HG03045 (cell line): ENCODE measurements around the gene CNTROB.

Experiments used
- ATAC-seq: cut with Tn5 transposase; IDR thresholded peaks from one replicate; pipeline ENCODE4 v1.9.1; 2021; ENCODE audit warnings: mild to moderate bottlenecking, moderate library complexity; ENCODE audit not compliant: unreplicated experiment

Gene CNTROB

DNA sequence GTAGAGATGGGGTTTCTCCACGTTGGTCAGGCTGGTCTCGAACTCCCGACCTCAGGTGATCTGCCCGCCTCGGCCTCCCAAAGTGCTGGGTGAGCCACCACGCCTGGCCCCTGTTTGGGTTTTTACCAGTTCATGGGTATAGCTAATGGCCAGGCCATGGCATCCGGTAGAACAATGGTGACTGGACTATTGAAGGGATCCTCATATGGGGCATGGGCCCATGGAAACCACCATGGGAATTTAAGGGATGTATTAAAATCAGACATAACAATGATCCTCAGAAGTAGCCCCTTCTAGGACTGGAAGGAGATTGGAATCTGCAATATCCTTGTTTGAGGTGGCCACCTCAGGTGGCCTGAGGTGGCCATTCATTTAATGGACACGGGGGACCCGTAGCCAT is 52.9 kb downstream of the CNTROB start:
- ATAC-seq = no peak

DNA sequence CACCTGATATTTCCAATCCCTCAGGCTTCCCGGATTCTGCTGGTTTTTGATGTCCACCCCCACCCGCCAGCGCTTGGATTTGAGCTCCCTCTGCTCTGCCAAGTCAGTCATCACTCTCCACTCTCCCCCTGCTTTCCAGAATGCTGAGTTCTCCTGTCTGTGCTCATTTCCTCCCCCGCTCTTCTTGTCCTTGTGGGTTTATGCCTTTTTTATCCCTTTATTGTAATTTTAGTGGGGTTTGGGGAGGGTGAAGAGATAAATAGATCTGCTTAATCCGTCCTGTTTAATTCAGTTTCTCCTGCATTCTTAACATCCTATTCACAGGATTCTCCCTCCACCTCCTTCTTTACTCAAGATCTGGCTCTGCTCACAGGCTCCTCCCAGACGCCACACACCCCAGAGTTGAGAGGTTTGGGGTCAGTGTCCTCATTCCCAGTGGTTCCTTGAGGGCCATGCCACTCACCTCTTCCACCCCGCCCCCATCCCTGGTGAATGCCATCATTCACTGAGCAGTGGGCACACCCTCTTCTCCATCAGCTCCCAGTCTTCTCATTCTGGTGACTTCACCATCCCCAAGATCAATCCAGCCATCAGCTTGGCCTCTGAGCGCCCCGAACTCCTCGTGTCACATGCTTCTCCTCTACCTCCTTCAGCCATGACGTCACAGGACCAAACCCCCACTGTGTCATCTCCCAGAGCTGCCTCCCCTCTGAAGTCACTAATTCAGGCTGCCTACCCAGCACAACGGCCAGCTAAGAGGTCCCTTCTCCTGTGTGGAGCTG is 55.3 kb downstream of the CNTROB start:
- no peak for ATAC-seq

DNA sequence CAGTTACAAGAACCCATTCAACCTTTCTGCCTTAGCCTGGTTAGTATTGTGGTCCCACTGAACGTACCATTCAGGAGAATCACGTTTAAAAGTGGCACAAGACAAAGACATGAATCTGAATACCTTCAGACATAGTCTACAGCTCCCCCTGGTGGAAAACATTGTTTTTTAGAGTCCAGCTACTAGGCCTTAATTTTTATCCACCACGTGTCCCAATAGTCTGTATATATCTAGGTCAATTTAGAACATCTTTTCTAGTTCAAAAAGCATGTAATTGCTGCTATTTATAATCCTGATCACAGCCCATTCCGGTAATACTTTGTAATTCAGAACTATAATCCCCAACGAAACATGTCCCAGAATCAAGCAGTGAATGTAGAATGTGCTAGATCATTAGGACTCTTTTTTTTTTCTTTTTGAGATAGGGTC is 56.8 kb downstream of the CNTROB start:
- ATAC-seq = no peak

DNA sequence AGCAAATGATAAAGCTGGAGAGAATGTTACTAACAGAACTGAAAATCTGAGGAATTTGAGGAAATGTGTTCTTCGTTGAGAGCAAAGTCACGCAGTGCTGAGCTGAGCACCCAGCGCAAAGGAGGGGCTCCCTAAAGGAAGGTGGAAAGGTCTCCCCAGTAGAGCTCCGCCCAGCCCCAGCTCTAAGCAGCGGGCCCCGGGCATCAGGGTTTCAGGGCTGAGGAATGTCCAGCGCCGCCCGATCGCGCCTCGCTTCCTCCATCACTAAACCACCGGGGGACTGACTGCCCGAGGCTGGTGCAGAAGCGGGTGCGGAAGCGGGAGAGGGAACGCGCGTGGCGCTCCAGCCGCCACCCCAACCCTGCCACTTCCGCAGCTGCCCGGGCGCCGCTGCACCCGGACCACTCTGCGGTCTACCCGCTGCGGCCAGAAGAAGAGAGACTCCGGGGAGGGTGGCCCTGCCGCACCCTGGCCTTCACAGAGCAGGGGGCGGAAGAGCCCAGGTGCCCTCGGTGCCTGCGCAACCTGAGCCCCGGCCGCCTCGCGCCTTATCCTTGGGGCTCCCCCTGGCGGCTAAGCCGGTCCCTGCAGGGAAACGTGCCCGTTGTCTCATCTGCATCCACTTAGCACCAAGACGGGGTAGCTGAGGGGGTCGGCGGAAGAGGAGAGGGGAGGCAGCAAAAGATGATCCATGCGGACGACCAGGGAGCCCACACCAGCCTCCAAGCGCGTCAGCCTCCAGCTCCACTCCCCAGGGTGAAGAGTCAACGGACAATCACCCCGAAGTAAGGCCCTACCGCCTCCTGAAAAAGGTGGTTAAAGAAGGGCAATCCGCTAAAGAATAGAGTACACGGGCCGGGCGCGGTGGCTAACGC is 58.0 kb downstream of the CNTROB start:
- peak; percentile 69 for ATAC-seq

DNA sequence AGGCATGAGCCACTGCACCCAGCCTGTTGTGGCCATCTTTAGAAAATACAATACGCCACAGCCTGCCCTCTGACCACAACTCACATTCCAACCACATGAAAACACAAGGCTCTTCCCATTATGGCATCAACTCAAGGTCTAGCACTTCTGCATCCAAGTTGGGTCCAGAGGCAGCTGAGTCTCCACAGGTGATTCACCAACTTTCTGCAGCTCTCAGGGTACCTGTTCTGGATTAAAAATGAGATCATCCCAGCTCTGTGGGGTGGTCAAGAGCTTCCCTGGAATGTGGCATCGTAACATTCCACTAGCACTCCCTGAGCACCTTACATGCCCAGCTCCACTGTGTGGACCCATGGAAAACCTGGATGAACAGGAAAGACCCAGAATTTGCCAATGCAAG is 60.5 kb downstream of the CNTROB start:
- no peak for ATAC-seq

DNA sequence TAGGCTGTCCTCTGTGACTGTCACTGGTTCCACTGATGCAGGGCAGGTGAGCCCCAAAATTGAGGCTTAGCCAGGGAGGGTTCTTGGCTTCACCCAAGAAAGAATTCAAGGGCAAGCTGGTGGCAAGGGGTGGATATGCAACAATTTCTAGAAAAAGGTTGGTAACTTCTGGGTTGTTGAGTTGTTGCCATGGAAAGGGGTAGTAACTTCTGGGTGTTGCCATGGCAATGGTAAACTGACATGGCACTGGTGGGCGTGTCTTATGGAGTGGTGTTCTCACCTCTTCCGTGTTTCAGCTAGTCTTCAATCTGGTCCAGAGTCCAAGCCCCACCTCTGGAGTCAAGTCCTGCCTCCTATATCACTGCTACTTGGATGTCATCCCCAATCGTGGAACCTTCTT is 60.9 kb downstream of the CNTROB start:
- ATAC-seq = no peak

DNA sequence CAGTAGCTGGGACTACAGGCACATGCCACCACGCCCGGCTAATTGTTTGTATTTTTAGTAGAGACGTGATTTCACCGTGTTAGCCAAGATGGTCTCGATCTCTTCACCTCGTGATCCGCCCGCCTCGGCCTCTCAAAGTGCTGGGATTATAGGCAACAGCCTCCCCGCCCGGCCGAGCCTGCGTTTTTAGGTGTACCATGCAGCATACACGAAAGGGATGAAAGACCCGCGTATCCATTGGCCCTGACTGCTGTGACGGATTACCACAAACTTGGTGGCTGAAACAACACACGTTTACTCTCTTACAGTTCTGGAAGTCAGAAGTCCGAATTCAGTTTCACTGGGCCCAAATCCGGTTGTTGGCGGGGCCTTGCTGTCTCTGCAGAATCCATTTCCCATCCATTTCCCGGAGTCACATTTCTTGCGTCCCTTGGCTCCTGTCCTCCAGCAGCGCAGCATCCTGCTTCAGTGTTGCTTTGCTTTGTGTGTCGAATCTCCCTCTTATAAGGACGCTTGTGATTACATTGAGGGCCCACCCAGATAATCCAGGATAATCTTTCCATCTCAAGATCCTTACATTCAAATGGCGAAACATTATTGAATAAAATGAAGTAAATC is 62.1 kb downstream of the CNTROB start:
- no peak for ATAC-seq

DNA sequence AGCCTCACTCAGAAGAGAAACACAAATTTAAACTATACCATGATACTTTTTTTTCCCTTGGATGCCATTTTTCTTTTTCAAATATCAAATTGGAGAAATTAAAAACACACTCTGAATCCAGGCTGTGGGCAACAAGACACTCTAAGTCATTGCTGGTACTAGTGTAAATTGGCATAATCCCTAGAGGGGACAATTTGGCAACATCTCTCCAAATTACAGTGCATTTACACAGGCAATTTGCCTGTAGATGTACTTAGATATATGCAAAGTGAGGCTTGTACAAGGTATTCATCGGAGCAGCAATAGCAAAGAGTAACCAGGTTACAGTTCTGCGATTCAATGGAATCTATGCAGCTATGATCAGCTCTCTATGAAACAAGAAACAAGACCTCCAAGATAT is 63.7 kb downstream of the CNTROB start:
- no peak for ATAC-seq

DNA sequence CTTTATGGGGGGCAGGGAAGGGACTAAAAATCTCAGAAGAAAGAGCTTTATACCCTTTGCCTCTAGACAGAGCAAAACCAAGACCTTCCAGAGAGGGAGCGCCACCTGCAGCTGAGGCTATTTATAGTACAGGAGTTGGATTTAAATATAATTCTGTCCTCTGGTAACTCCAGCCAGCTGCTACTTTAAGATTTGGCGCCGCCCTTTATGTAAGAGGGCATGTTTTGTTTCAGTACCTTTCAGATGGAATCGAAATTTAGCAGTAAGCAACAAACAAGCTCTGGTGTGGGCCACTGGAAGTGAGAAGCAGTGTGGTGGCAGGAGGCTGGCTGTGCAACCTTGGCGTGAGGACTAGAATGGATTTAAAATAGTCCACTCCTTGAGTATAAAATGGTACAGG is 65.2 kb downstream of the CNTROB start:
- ATAC-seq = no peak
